GM21619 (cell line): ENCODE data around the gene RNF26.
"Not testable (repeated sequence)": the region's sequence is repeated elsewhere in the genome, so short reads cannot be mapped to it uniquely, and the experiment has no call there.

Source experiments
- ATAC-seq: cut with Tn5 transposase; IDR thresholded peaks from one replicate; pipeline ENCODE4 v1.9.1; 2021; ENCODE audit not compliant: unreplicated experiment

The RNF26 gene

GRCh38 chr11:119381181-119381988 lies 47.1 kb downstream of the RNF26 start, which contains the start of gene USP2:
TSS of gene USP2 (minus strand) at chr11:119381690. CDS start at chr11:119373480, 8,210 bp downstream.
- peak; percentile 99 for ATAC-seq

DNA sequence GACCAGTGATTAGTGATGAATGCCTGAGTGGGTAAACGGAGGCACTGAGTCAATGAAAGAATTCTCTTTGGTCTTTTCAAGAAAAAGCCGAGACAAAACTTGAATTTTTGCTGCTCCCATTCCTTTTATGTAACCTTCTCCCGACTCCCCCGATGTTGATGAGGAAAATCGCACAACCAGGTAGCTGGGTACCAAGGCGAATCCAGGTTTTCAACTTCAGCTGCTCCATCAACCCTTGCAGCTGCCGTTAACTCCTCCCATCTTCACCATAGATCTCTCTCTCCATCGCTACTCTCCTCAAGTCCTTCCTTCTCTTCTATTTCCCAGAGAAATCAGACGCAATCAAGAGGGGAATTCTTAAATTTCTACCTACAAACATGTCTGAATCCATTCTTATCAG lies 47.8 kb downstream of the RNF26 start:
- no peak for ATAC-seq

GRCh38 chr11:119382513-119382912 lies 48.2 kb downstream of the RNF26 start:
- not testable (repeated sequence) for ATAC-seq

GRCh38 chr11:119384332-119384731 lies 50.0 kb downstream of the RNF26 start:
- no peak for ATAC-seq
